ENCODE results near the gene IMP4. TPM values are rescaled to one million over a fixed set of nuclear protein-coding genes. Genes with fewer than 3 reads are reported as not detected.

Gene IMP4
- total and polyA plus RNA-seq, 2 of the 13 experiments (the other 11 are each of a cell fraction or from before 2014, with no cell fraction given): 142 to 158 TPM

- TF ChIP-seq CEBPZ (IDR thresholded peaks at IDR 0.05; ENCODE audit: low read length) (no peak), MXD3 (CRISPR knock-in tag; IDR thresholded peaks at IDR 0.05) (no peak; the same call in 1 of the 2 replicates), ZNF766 (CRISPR knock-in tag; IDR thresholded peaks at IDR 0.05; ENCODE audit: borderline replicate concordance) (no peak), ZNF749 (CRISPR knock-in tag; IDR thresholded peaks at IDR 0.05; ENCODE audit: borderline replicate concordance) (no peak), HINFP (CRISPR knock-in tag; IDR thresholded peaks at IDR 0.05; ENCODE audit: low read depth) (no peak), SMAD9 (CRISPR knock-in tag; IDR thresholded peaks at IDR 0.05) (no peak), ZNF546 (CRISPR knock-in tag; conservative IDR thresholded peaks at IDR 0.05) (no peak), ZNF501 (CRISPR knock-in tag; IDR thresholded peaks at IDR 0.05) (0 out of 2 replicates have a peak, but pooled peaks have one; percentile 25), ZNF891 (CRISPR knock-in tag; IDR thresholded peaks at IDR 0.05) (no peak), ZFX (CRISPR knock-in tag; IDR thresholded peaks at IDR 0.05; ENCODE audit: low read depth) (0 out of 2 replicates have a peak, but pooled peaks have one; percentile 11), ZNF512B (CRISPR knock-in tag; IDR thresholded peaks at IDR 0.05; ENCODE audit: borderline replicate concordance) (no peak), ZNF687 (CRISPR knock-in tag; IDR thresholded peaks at IDR 0.05) (peak; percentile 66), REL (CRISPR knock-in tag; conservative IDR thresholded peaks at IDR 0.05) (no peak), ISL2 (CRISPR knock-in tag; IDR thresholded peaks at IDR 0.05) (no peak), ZNF335 (CRISPR knock-in tag; IDR thresholded peaks at IDR 0.05) (no peak)
Observed at GRCh38 chr2:130327703-130328527, 14.8 kb upstream of the IMP4 start (continued).
